Aorta (tissue), 5 donors: ENCODE data around the gene ZNF221. TPM values are rescaled to one million over a fixed set of nuclear protein-coding genes. Genes with fewer than 3 reads are reported as not detected.

Experiments
- ATAC-seq: fragments of 200-7000 bp; cut with Tn5 transposase; one replicate; pipeline ENCODE4 v1.9.1; 2022; ENCODE audit warnings: moderate library complexity; ENCODE audit not compliant: low FRiP score
- DNase-seq, 2 donors: peaks; one replicate each; pipeline ENCODE4 v3.0.0-alpha.2; 2020
- H3K27ac ChIP-seq, 2 donors: one replicate each; pipeline ENCODE4 v1.5.1; 2013; ENCODE audit warnings: low read length in 2 of 2, mild to moderate bottlenecking in 2 of 2, moderate library complexity in 2 of 2, control low read depth in 1 of 2, inconsistent platforms in 1 of 2, low read depth in 1 of 2
- H3K27me3 ChIP-seq, 2 donors: one replicate each; pipeline ENCODE4 v1.6.1; 2013; ENCODE audit warnings: control low read depth in 1 of 2, low read length in 1 of 2, mild to moderate bottlenecking in 1 of 2, moderate library complexity in 1 of 2; ENCODE audit not compliant: insufficient read depth in 2 of 2, control insufficient read depth in 1 of 2
- H3K36me3 ChIP-seq, 2 donors: one replicate each; pipeline ENCODE4 v1.6.1; 2013; ENCODE audit warnings: control low read depth in 1 of 2, low read length in 1 of 2, mild to moderate bottlenecking in 1 of 2; ENCODE audit not compliant: insufficient read depth in 2 of 2, control insufficient read depth in 1 of 2
- H3K4me1 ChIP-seq, 2 donors: one replicate each; pipeline ENCODE4 v1.6.1; 2013; ENCODE audit warnings: low read length in 2 of 2, control low read depth in 1 of 2, mild to moderate bottlenecking in 1 of 2, moderate library complexity in 1 of 2; ENCODE audit not compliant: insufficient read depth in 2 of 2, control insufficient read depth in 1 of 2
- H3K4me3 ChIP-seq, 2 donors: one replicate each; pipeline ENCODE4 v1.5.1; 2013; ENCODE audit warnings: low read length in 2 of 2, control low read depth in 1 of 2, mild to moderate bottlenecking in 1 of 2
- H3K9me3 ChIP-seq: one replicate; pipeline ENCODE4 v1.6.1; 2013; ENCODE audit warnings: mild to moderate bottlenecking, low read length; ENCODE audit not compliant: control insufficient read depth
- WGBS, 2 donors: extraction: QIAGEN DNeasy Blood & Tissue Kit; methylation state at CpG; one replicate each; pipeline ENCODE4 v1.1.7; 2013; 5-methylcytosine and 5-hydroxymethylcytosine counted together
- intact Hi-C, 2 donors: fragments of 100-400 bp; cut with DNase I; formaldehyde crosslinking; loops; one replicate each; pipeline versions ENCODE4 v1.14.2 to v1.15.0; 2022
- polyA plus RNA-seq, 2 donors: library from polyadenylated mRNA; stranded (reverse); fragments of 200-250 nt; gene quantifications; one replicate each; pipeline ENCODE4 v1.2.3, GENCODE V29; 2013
- total RNA-seq, 2 donors: library from RNA; stranded (reverse); fragmentation: NEBNext Ultra II Directional; extraction: Animal tissue kit (Norgen Biotek cat#: 25700); gene quantifications; one replicate each; pipeline ENCODE4 v1.2.1, GENCODE V29; 2021
- donor health status: healthy with polysubstance abuse.
- donor health status: Bipolar disorder and iron deficiency.
- donor health status: DM: no; HTN: no; CAD: no.
- donor health status: DM: no; HTN: no; CAD: no.
- donor health status: DM: yes; HTN: yes; CAD: no.

ZNF221 gene
- total and polyA plus RNA-seq, 4 donors = 1.2 to 8.8 (median 4.8) TPM

GRCh38 chr19:43914051-43914450 is 37.0 kb upstream of the ZNF221 start:
- Histone ChIP-seq H3K27me3 (no peaks in the 10 kb centered on the region), H3K9me3 (peaks cover 38% of the 10 kb centered on the region), H3K4me3 (no peak overlapping the region), H3K27ac (no peak overlapping the region), H3K36me3 (peaks cover 33 to 36% of the 10 kb centered on the region in 2 donors), H3K4me1 (no peaks in the 10 kb centered on the region)
- ATAC-seq (no peak), DNase-seq (no peak)
- intact Hi-C loops = no loop called here
- 67 to 98% methylated on average over 3 of the region's 3 CpGs for WGBS, 2 donors

GRCh38 chr19:43923875-43924274 is 27.2 kb upstream of the ZNF221 start:
- Histone ChIP-seq H3K36me3 (peaks cover 29 to 45% of the 10 kb centered on the region in 2 donors), H3K4me1 (no peaks in the 10 kb centered on the region), H3K9me3 (peaks cover 13% of the 10 kb centered on the region), H3K27me3 (no peaks in the 10 kb centered on the region), H3K27ac (no peak overlapping the region), H3K4me3 (no peak overlapping the region)
- no peak for ATAC-seq
- no peak for DNase-seq
- intact Hi-C loops = no loop called here

GRCh38 chr19:43928820-43929219 is 22.2 kb upstream of the ZNF221 start:
- intact Hi-C loops = no loop called here
- Histone ChIP-seq H3K27me3 (no peaks in the 10 kb centered on the region), H3K4me1 (no peaks in the 10 kb centered on the region), H3K27ac (no peak overlapping the region), H3K4me3 (no peak overlapping the region), H3K9me3 (peaks cover 7% of the 10 kb centered on the region), H3K36me3 (peaks cover 24 to 45% of the 10 kb centered on the region in 2 donors)
- 95 to 96% methylated on average over 5 of the region's 5 CpGs for WGBS, 2 donors
- DNase-seq = no peak
- ATAC-seq = no peak

- H3K27me3 ChIP-seq = no peaks in the 10 kb centered on the region
- ATAC-seq = no peak
- peak overlapping the region; percentile 73 to 95 for H3K4me3 ChIP-seq
- intact Hi-C loops = no loop called here
- H3K27ac ChIP-seq = peak overlapping the region in 1 of 2 donors; percentile 77
- peaks cover 4 to 12% of the 10 kb centered on the region in 2 donors for H3K36me3 ChIP-seq
- WGBS, 2 donors = 6 to 7% methylated on average over 15 of the region's 15 CpGs
- H3K4me1 ChIP-seq = no peaks in the 10 kb centered on the region
- H3K9me3 ChIP-seq = no peaks in the 10 kb centered on the region
- DNase-seq = no peak
Observed at GRCh38 chr19:43934055-43934984, 16.7 kb upstream of the ZNF221 start.

GRCh38 chr19:43934985-43935708 is 15.9 kb upstream of the ZNF221 start, which contains the start of gene ZNF45:
Gene ZNF45 (minus strand): TSS chr19:43935282. CDS start chr19:43922185, 13,097 bp downstream.
- ATAC-seq (peak; percentile 97), DNase-seq (peak; percentile 93 to 94)
- no peaks in the 10 kb centered on the region for H3K27me3 ChIP-seq
- H3K4me3 ChIP-seq = peak within 1 kb of the TSS; percentile 73 to 95
- H3K27ac ChIP-seq = peak within 1 kb of the TSS in 1 of 2 donors; percentile 82
- 0% methylated on average over 42 of the region's 42 CpGs for WGBS, 2 donors
- no peaks in the 10 kb centered on the region for H3K9me3 ChIP-seq
- H3K4me1 ChIP-seq = no peaks in the 10 kb centered on the region
- intact Hi-C loops = loop anchor here in 1 of 2 donors (1.0 kb wide), 1 partner anchor 16 kb away; the partner anchor contains the start of gene ZNF221
- H3K36me3 ChIP-seq = peaks cover 1 to 4% of the 10 kb centered on the region in 2 donors

GRCh38 chr19:43936188-43936587 is 14.8 kb upstream of the ZNF221 start:
- Histone ChIP-seq H3K4me1 (no peaks in the 10 kb centered on the region), H3K9me3 (no peaks in the 10 kb centered on the region), H3K4me3 (no peak overlapping the region), H3K36me3 (peaks cover 0 to 1% of the 10 kb centered on the region in 2 donors), H3K27me3 (no peaks in the 10 kb centered on the region), H3K27ac (no peak overlapping the region)
- ATAC-seq (no peak), DNase-seq (no peak)
- WGBS, 2 donors = 72 to 81% methylated on average over 5 of the region's 5 CpGs
- intact Hi-C loops = no loop called here

- Histone ChIP-seq H3K9me3 (no peaks in the 10 kb centered on the region), H3K4me3 (no peak overlapping the region), H3K4me1 (no peaks in the 10 kb centered on the region), H3K27me3 (no peaks in the 10 kb centered on the region), H3K36me3 (no peaks in the 10 kb centered on the region), H3K27ac (no peak overlapping the region)
- intact Hi-C loops = no loop called here
- ATAC-seq (no peak), DNase-seq (no peak)
- WGBS, 2 donors = 42 to 64% methylated on average over 3 of the region's 3 CpGs
Observed at GRCh38 chr19:43939557-43940260, 11.3 kb upstream of the ZNF221 start.

GRCh38 chr19:43940719-43941118 is 10.3 kb upstream of the ZNF221 start:
- Histone ChIP-seq H3K27ac (no peak overlapping the region), H3K4me1 (no peaks in the 10 kb centered on the region), H3K27me3 (no peaks in the 10 kb centered on the region), H3K4me3 (no peak overlapping the region), H3K36me3 (no peaks in the 10 kb centered on the region), H3K9me3 (no peaks in the 10 kb centered on the region)
- 75 to 78% methylated on average over 4 of the region's 4 CpGs for WGBS, 2 donors
- ATAC-seq (no peak), DNase-seq (no peak)
- intact Hi-C loops = no loop called here
